Measurements from ENCODE around the gene CHRNE.
A peak's percentile ranks its signal among the peaks of the same experiment; 100 is the strongest.

Gene CHRNE

DNA sequence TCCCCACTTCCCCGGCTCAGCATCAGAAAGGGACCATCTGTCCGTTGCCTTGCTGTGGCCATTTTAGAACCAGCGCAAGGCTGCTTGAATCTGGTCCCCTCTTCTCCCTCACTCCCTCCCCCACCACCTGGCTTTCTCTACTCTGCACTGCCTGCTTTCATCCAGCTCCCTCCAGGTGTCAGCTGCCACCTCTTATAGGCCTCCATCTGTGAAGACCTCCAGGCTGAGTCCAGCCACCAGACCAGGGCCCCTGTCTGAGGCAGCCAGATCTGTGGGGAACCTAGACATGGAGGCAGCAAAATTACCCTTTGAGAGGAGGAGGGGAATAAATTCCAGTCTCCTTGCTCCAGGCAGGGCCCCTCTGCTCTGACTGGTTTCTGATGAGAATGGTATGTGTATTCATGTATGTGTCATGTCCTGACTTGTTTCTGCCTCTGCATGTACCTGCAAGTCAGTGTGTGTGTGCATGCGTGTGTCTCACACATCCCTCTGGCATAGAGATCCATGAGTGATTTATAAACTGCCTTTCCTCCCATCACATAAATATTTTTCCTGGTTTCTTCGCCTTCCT is 48.7 kb downstream of the CHRNE start:
- peak in 1 of 14 donors; percentile 77 for DNase-seq

DNA sequence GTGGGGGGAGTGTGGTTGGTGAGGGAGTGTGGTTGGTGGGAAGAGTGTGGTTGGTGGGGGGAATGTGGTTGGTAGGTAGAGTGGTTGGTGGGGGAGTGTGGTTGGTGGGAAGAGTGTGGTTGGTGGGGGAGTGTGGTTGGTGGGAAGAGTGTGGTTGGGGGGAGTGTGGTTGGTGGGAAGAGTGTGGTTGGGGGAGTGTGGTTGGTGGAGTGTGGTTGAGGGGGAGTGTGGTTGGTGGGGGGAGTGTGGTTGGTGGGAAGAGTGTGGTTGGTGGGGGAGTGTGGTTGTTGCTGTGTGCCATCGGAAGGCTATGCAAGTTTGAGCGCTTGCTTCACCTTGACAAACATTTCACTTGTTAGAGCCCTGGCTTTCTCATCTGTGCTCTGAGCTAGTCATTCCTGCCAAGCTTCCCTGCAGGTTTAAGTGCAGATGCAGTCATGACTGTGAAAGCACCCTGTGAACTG is 49.7 kb downstream of the CHRNE start:
- DNase-seq: no peak

DNA sequence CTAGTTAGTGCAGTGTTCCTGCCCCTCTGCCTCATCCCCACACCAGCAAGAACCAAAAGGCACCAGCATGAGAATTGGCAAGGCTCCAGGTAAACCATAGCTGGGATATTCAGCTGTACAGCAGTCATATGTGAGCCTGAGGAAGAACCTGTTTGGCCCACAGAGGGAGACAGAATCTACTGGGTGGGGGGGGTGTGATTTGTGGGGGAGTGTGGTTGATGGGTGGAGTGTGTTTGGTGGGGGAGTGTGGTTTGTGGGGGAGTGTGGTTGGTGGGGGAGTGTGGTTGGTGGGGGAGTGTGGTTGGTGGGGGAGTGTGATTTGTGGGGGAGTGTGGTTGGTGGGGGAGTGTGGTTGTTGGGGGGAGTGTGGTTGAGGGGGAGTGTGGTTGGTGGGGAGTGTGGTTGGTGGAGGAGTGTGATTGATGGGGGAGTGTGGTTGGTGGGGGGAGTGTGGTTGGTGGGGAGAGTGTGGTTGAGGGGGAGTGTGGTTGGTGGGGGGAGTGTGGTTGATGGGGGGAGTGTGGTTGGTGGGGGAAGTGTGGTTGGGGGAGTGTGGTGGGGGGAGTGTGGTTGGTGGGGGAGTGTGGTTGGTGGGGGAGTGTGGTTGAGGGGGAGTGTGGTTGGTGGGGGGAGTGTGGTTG is 50.2 kb downstream of the CHRNE start:
- no peak for DNase-seq

DNA sequence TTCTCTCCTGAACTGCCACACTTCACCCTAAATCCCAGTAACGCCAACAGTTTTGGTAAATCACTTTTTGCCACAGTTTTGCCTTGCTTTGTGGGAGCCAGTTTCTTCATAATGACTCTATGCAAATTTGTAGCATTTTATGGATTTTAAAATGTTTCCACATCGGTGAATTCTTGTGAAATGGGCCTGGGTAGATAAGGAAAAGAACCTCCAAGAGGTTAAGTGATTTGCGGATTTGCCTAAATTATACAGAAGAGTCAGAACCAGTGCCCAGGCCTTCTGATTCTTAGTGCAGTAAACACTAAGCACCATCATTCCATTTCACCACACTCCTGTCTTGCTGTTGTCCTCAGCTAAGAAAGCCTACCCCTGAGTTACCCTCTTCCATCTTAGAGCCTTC is 51.8 kb downstream of the CHRNE start:
- DNase-seq: no peak

DNA sequence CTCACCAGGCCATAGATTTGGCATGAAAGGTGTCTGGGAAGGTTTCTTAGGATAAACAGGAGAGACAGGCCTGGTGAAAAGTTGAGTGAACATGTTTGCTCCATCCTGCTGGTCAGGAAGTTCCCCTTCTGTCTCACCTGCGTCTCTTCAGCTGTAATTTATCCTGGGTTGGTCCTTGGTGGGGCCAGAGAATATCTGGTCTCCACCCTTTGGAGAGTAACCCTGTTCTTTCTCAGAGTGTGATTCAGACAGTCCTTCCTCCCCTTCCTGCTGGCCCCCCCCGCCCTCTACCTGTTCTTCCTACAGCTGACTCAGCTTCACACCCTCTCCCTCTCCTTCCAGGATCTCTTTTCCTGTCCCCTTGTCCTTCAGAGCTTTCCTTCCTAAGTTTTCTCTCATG is 52.7 kb downstream of the CHRNE start:
- no peak for DNase-seq

DNA sequence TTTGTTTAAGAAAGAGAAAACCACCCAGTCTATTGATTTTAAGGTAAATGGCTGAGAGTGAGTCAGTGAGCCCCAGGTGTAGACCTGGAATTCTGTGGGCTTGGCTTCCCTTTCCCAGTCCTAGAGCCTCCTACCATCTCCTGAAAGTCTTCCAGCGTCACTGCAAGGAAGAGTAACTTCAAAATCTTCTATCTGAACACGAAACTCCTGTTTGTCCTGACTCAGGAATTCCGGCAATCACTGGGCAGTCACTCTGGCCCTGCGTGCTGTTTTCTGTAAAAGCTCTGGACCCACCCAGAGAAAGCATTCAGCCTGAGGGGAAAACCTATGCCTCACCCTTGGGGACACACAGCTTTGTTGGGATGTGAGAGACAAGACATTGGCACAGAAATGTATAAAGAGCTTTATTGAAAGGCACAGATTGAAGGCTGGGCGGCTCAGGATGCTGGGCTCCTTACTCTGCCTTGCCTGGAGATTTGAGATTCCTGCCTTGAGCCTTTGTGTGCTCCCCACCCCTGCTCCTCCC is 53.8 kb downstream of the CHRNE start:
- DNase-seq: peak in 1 of 14 donors; percentile 48

Measured in C1 segment of cervical spinal cord (tissue), 14 donors.